OCI-LY3 (cell line): ENCODE results near the gene CALM1.

Source experiments
- EZH2phosphoT487 ChIP-seq: fragments of 200-600 bp; shearing (Covaris generic); IDR thresholded peaks from 2 replicates; pipeline ENCODE4 v1.6.1; 2018; ENCODE audit warnings: antibody characterized with exemption, mixed run types, low read depth
- TF ChIP-seq, protein P1 (sequence below): fragments of 200-600, 300-600 bp; sonication (generic); IDR thresholded peaks from 2 replicates; pipeline ENCODE4 v1.5.1; 2014; ENCODE audit warnings: antibody characterized with exemption, low read length, low read depth

GRCh38 chr14:90378249-90378648 is 18.6 kb upstream of the CALM1 start:
- TF ChIP-seq, protein P1, sequence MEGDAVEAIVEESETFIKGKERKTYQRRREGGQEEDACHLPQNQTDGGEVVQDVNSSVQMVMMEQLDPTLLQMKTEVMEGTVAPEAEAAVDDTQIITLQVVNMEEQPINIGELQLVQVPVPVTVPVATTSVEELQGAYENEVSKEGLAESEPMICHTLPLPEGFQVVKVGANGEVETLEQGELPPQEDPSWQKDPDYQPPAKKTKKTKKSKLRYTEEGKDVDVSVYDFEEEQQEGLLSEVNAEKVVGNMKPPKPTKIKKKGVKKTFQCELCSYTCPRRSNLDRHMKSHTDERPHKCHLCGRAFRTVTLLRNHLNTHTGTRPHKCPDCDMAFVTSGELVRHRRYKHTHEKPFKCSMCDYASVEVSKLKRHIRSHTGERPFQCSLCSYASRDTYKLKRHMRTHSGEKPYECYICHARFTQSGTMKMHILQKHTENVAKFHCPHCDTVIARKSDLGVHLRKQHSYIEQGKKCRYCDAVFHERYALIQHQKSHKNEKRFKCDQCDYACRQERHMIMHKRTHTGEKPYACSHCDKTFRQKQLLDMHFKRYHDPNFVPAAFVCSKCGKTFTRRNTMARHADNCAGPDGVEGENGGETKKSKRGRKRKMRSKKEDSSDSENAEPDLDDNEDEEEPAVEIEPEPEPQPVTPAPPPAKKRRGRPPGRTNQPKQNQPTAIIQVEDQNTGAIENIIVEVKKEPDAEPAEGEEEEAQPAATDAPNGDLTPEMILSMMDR = no peak
- no peak for TF ChIP-seq EZH2phosphoT487
